Loucy (cell line): ENCODE results near the gene TAF6.

Source experiments
- H2AFZ ChIP-seq: fragments of 200-600 bp; sonication (generic); 2 replicates; pipeline ENCODE4 v1.6.0; 2016; ENCODE audit warnings: antibody characterized with exemption, mild to moderate bottlenecking, low read length, moderate library complexity
- H3F3A ChIP-seq: fragments of 200-600 bp; 2 replicates; pipeline ENCODE4 v1.6.0; 2016; ENCODE audit warnings: antibody characterized with exemption, low read depth, mild to moderate bottlenecking
- H3K27me3 ChIP-seq: fragments of 200-600 bp; sonication (generic); 2 replicates; pipeline ENCODE4 v1.6.1; 2014; ENCODE audit warnings: low read length, mild to moderate bottlenecking; ENCODE audit not compliant: insufficient read depth, poor library complexity, severe bottlenecking
- H3K36me3 ChIP-seq: fragments of 200-600 bp; sonication (generic); 2 replicates; pipeline ENCODE4 v1.6.1; 2016; ENCODE audit warnings: low read length; ENCODE audit not compliant: insufficient read depth
- H3K4me1 ChIP-seq: fragments of 200-600 bp; sonication (generic); 2 replicates; pipeline ENCODE4 v1.5.1; 2014; ENCODE audit warnings: low read length, mild to moderate bottlenecking; ENCODE audit not compliant: insufficient read depth, poor library complexity, severe bottlenecking
- H3K4me2 ChIP-seq: fragments of 200-600 bp; sonication (generic); 2 replicates; pipeline ENCODE4 v1.6.0; 2014; ENCODE audit warnings: antibody characterized with exemption, low read length, low read depth, mild to moderate bottlenecking; ENCODE audit not compliant: poor library complexity, severe bottlenecking
- H3K4me3 ChIP-seq: fragments of 200-600 bp; sonication (generic); 2 replicates; pipeline ENCODE4 v1.5.1; 2014; ENCODE audit warnings: low read length, mild to moderate bottlenecking, mixed read lengths; ENCODE audit not compliant: poor library complexity, severe bottlenecking
- H3K79me2 ChIP-seq: fragments of 200-600 bp; sonication (generic); 2 replicates; pipeline ENCODE4 v1.6.1; 2014; ENCODE audit warnings: low read length; ENCODE audit not compliant: insufficient read depth
- H3K9ac ChIP-seq: fragments of 200-600 bp; sonication (generic); 2 replicates; pipeline ENCODE4 v1.6.0; 2014; ENCODE audit warnings: mild to moderate bottlenecking, low read depth, low read length, moderate library complexity; ENCODE audit not compliant: poor library complexity, severe bottlenecking
- H3K9me2 ChIP-seq: fragments of 200-600 bp; sonication (generic); replicated peaks from 2 replicates; pipeline ENCODE4 v1.6.1; 2016; ENCODE audit warnings: low read depth, low read length, mixed read lengths
- H3K9me3 ChIP-seq: fragments of 200-600 bp; sonication (generic); 2 replicates; pipeline ENCODE4 v1.6.1; 2014; ENCODE audit warnings: mild to moderate bottlenecking, antibody characterized with exemption, low read length, low read depth; ENCODE audit not compliant: insufficient read depth
- H4K20me1 ChIP-seq: fragments of 200-600 bp; sonication (generic); 2 replicates; pipeline ENCODE4 v1.6.0; 2014; ENCODE audit warnings: antibody characterized with exemption, low read length, mild to moderate bottlenecking; ENCODE audit not compliant: insufficient read depth, poor library complexity, severe bottlenecking
- CTCF ChIP-seq: fragments of 200-600 bp; sonication (generic); conservative IDR thresholded peaks from 2 replicates; pipeline ENCODE4 v1.5.1; 2014; ENCODE audit warnings: mild to moderate bottlenecking, antibody characterized with exemption, low read length
- EZH2phosphoT487 ChIP-seq: fragments of 200-600 bp; IDR thresholded peaks from 2 replicates; pipeline ENCODE4 v1.6.1; 2018; ENCODE audit warnings: antibody characterized with exemption, mild to moderate bottlenecking, moderate library complexity, borderline replicate concordance

Gene TAF6

GRCh38 chr7:100157334-100158228, 38.4 kb upstream of the TAF6 start:
- peak overlapping the region; percentile 86 for H3K9ac ChIP-seq
- peaks cover 12% of the 10 kb centered on the region for H4K20me1 ChIP-seq
- no peaks in the 10 kb centered on the region for H3K9me2 ChIP-seq
- H3F3A ChIP-seq, result peaks cover 3% of the 10 kb centered on the region; the same call in 1 of the 2 replicates
- TF ChIP-seq EZH2phosphoT487 (no peak), CTCF (no peak)
- H3K79me2 ChIP-seq, result peaks cover 24% of the 10 kb centered on the region
- H3K4me3 ChIP-seq, result peak overlapping the region; percentile 90
- H3K4me2 ChIP-seq, result peak overlapping the region; percentile 92
- H2AFZ ChIP-seq, result no peak overlapping the region
- no peaks in the 10 kb centered on the region for H3K27me3 ChIP-seq
- peaks cover 20% of the 10 kb centered on the region for H3K4me1 ChIP-seq
- no peaks in the 10 kb centered on the region for H3K9me3 ChIP-seq
- H3K36me3 ChIP-seq, result peaks cover 9% of the 10 kb centered on the region; the same call in 1 of the 2 replicates

GRCh38 chr7:100157069-100157333, 37.8 kb upstream of the TAF6 start:
- H3K9ac ChIP-seq, result peak overlapping the region; percentile 86

GRCh38 chr7:100156331-100157068, 37.3 kb upstream of the TAF6 start:
- TF ChIP-seq CTCF (no peak), EZH2phosphoT487 (no peak)
- Histone ChIP-seq H3K4me1 (peaks cover 25% of the 10 kb centered on the region), H3K9ac (peak overlapping the region; percentile 86), H3K27me3 (no peaks in the 10 kb centered on the region), H3K4me2 (peak overlapping the region; percentile 92), H3F3A (peaks cover 3% of the 10 kb centered on the region; the same call in 1 of the 2 replicates), H3K9me3 (no peaks in the 10 kb centered on the region), H3K4me3 (peak overlapping the region; percentile 90), H3K36me3 (peaks cover 9% of the 10 kb centered on the region; the same call in 1 of the 2 replicates), H3K79me2 (peaks cover 31% of the 10 kb centered on the region), H3K9me2 (no peaks in the 10 kb centered on the region), H4K20me1 (peaks cover 12% of the 10 kb centered on the region), H2AFZ (no peak overlapping the region)

More at GRCh38 chr7:100157069-100157333, 37.8 kb upstream of the TAF6 start:
- Histone ChIP-seq H3K4me3 (peak overlapping the region; percentile 90), H3K79me2 (peaks cover 26% of the 10 kb centered on the region), H3F3A (peaks cover 3% of the 10 kb centered on the region; the same call in 1 of the 2 replicates), H3K4me1 (peaks cover 25% of the 10 kb centered on the region), H3K4me2 (peak overlapping the region; percentile 92), H4K20me1 (peaks cover 12% of the 10 kb centered on the region), H3K9me3 (no peaks in the 10 kb centered on the region), H3K36me3 (peaks cover 9% of the 10 kb centered on the region; the same call in 1 of the 2 replicates), H3K27me3 (no peaks in the 10 kb centered on the region), H2AFZ (no peak overlapping the region), H3K9me2 (no peaks in the 10 kb centered on the region)
- TF ChIP-seq EZH2phosphoT487, result no peak
- no peak for TF ChIP-seq CTCF
